H9 (cell line): Measurements from ENCODE around the gene CREB1. TPM values are rescaled to one million over a fixed set of nuclear protein-coding genes. Genes with fewer than 3 reads are reported as not detected.

Experiments
- DNase-seq: peaks from one replicate; pipeline ENCODE4 v3.0.0-alpha.2; 2017
- H2AFZ ChIP-seq: one replicate; pipeline ENCODE4 v1.6.1; 2013; ENCODE audit warnings: mild to moderate bottlenecking, low read length, control low read depth, moderate library complexity
- H2AK5ac ChIP-seq: 2 replicates; pipeline ENCODE4 v1.6.1; 2013; ENCODE audit warnings: low read length, control low read depth, mixed read lengths; ENCODE audit not compliant: insufficient read length
- H2BK120ac ChIP-seq: one replicate; pipeline ENCODE4 v1.6.1; 2013; ENCODE audit warnings: low read depth, mild to moderate bottlenecking, low read length, control low read depth, inconsistent platforms; ENCODE audit not compliant: poor library complexity, severe bottlenecking
- H2BK12ac ChIP-seq: 2 replicates; pipeline ENCODE4 v1.6.1; 2013; ENCODE audit warnings: low read length, control low read depth, mixed read lengths, low read depth; ENCODE audit not compliant: insufficient read length
- H2BK15ac ChIP-seq: 2 replicates; pipeline ENCODE4 v1.6.1; 2013; ENCODE audit warnings: low read depth, low read length, control low read depth
- H2BK20ac ChIP-seq: one replicate; pipeline ENCODE4 v1.6.1; 2013; ENCODE audit warnings: low read depth, mild to moderate bottlenecking, low read length, control low read depth, inconsistent platforms; ENCODE audit not compliant: poor library complexity, severe bottlenecking
- H2BK5ac ChIP-seq: 2 replicates; pipeline ENCODE4 v1.6.1; 2013; ENCODE audit warnings: low read length, control low read depth, mixed read lengths; ENCODE audit not compliant: insufficient read length
- H3K14ac ChIP-seq: 2 replicates; pipeline ENCODE4 v1.6.1; 2013; ENCODE audit warnings: low read length, control low read depth; ENCODE audit not compliant: insufficient read depth
- H3K18ac ChIP-seq: 2 replicates; pipeline ENCODE4 v1.6.1; 2013; ENCODE audit warnings: low read depth, mild to moderate bottlenecking, mixed read lengths, low read length, control low read depth; ENCODE audit not compliant: insufficient read length
- H3K23ac ChIP-seq: 2 replicates; pipeline ENCODE4 v1.6.1; 2013; ENCODE audit warnings: low read length, control low read depth, mixed read lengths, low read depth; ENCODE audit not compliant: insufficient read length
- H3K23me2 ChIP-seq: 2 replicates; pipeline ENCODE4 v1.6.1; 2013; ENCODE audit warnings: low read depth, mild to moderate bottlenecking, mixed read lengths, low read length, control low read depth; ENCODE audit not compliant: insufficient read length, poor library complexity, severe bottlenecking
- H3K27ac ChIP-seq: 2 replicates; pipeline ENCODE4 v1.5.1; 2013; ENCODE audit warnings: low read length, control low read depth, mixed read lengths, low read depth; ENCODE audit not compliant: insufficient read length
- H3K27me3 ChIP-seq: 2 replicates; pipeline ENCODE4 v1.6.1; 2013; ENCODE audit warnings: low read length, control low read depth, inconsistent platforms; ENCODE audit not compliant: insufficient read depth
- H3K4ac ChIP-seq: 2 replicates; pipeline ENCODE4 v1.6.1; 2013; ENCODE audit warnings: low read depth, mild to moderate bottlenecking, control low read depth, inconsistent platforms, low read length, moderate library complexity
- H3K4me1 ChIP-seq: 2 replicates; pipeline ENCODE4 v1.6.1; 2013; ENCODE audit warnings: low read length, control low read depth, inconsistent platforms; ENCODE audit not compliant: insufficient read depth
- H3K4me2 ChIP-seq: 2 replicates; pipeline ENCODE4 v1.6.1; 2013; ENCODE audit warnings: low read length, control low read depth, mixed read lengths; ENCODE audit not compliant: insufficient read length, insufficient read depth
- H3K56ac ChIP-seq: 2 replicates; pipeline ENCODE4 v1.6.1; 2013; ENCODE audit warnings: low read depth, mild to moderate bottlenecking, mixed read lengths, low read length, control low read depth; ENCODE audit not compliant: insufficient read length
- H3K79me1 ChIP-seq: 2 replicates; pipeline ENCODE4 v1.6.1; 2013; ENCODE audit warnings: low read depth, mild to moderate bottlenecking, moderate library complexity, low read length, control low read depth, inconsistent platforms; ENCODE audit not compliant: insufficient read depth, poor library complexity, severe bottlenecking
- H3K79me2 ChIP-seq: 2 replicates; pipeline ENCODE4 v1.6.1; 2013; ENCODE audit warnings: low read length, control low read depth, inconsistent platforms; ENCODE audit not compliant: insufficient read depth
- H3K9ac ChIP-seq: 2 replicates; pipeline ENCODE4 v1.6.1; 2013; ENCODE audit warnings: low read length, control low read depth, mixed read lengths; ENCODE audit not compliant: insufficient read length; ENCODE audit errors: extremely low read depth
- H3K9me3 ChIP-seq: one replicate; pipeline ENCODE4 v1.6.1; 2013; ENCODE audit warnings: low read depth, low read length, inconsistent platforms; ENCODE audit not compliant: control insufficient read depth
- H3T11ph ChIP-seq: one replicate; pipeline ENCODE4 v1.6.1; 2013; ENCODE audit warnings: mild to moderate bottlenecking, low read length, control low read depth, inconsistent platforms
- H4K20me1 ChIP-seq: one replicate; pipeline ENCODE4 v1.6.1; 2013; ENCODE audit not compliant: control insufficient read depth, insufficient read length, insufficient read depth
- H4K5ac ChIP-seq: 2 replicates; pipeline ENCODE4 v1.6.1; 2013; ENCODE audit warnings: low read depth, mild to moderate bottlenecking, mixed read lengths, low read length, control low read depth; ENCODE audit not compliant: insufficient read length
- H4K8ac ChIP-seq: replicated peaks from 2 replicates; pipeline ENCODE4 v1.6.1; 2013; ENCODE audit warnings: low read length, control low read depth, mixed read lengths, low read depth; ENCODE audit not compliant: insufficient read length
- H4K91ac ChIP-seq: 2 replicates; pipeline ENCODE4 v1.6.1; 2013; ENCODE audit warnings: low read depth, mild to moderate bottlenecking, moderate library complexity, mixed read lengths, low read length, control low read depth; ENCODE audit not compliant: insufficient read length
- H3K27ac Mint-ChIP-seq, 3 experiments: 2 replicates in 2 of 3; 3 replicates in 1 of 3; pipeline ENCODE4 v1.8.0; 2020 to 2021; ENCODE audit warnings: mixed read lengths in 3 of 3, mild to moderate bottlenecking in 1 of 3, moderate library complexity in 1 of 3
- H3K27me3 Mint-ChIP-seq: 2 replicates; pipeline ENCODE4 v1.8.0; 2021; ENCODE audit warnings: low read depth, mild to moderate bottlenecking, moderate library complexity, mixed read lengths
- H3K36me3 Mint-ChIP-seq, 3 experiments: 2 replicates in 2 of 3; 3 replicates in 1 of 3; pipeline ENCODE4 v1.8.0; 2020 to 2021; ENCODE audit warnings: low read depth in 3 of 3, mixed read lengths in 3 of 3; ENCODE audit not compliant: insufficient read depth in 1 of 3
- H3K4me1 Mint-ChIP-seq, 2 experiments: 2 replicates each; pipeline ENCODE4 v1.8.0; 2020; ENCODE audit warnings: mixed read lengths in 2 of 2
- H3K4me3 Mint-ChIP-seq, 2 experiments: 2 replicates in 1 of 2; 3 replicates in 1 of 2; pipeline ENCODE4 v1.8.0; 2020 to 2021; ENCODE audit warnings: mild to moderate bottlenecking in 2 of 2, mixed read lengths in 2 of 2, moderate library complexity in 1 of 2
- H3K9me3 Mint-ChIP-seq, 2 experiments: 2 replicates in 1 of 2; 3 replicates in 1 of 2; pipeline ENCODE4 v1.8.0; 2020; ENCODE audit warnings: mild to moderate bottlenecking in 2 of 2, mixed read lengths in 2 of 2, moderate library complexity in 1 of 2
- CTCF ChIP-seq: fragments of 200-600 bp; sonication (generic); conservative IDR thresholded peaks from 3 replicates; pipeline ENCODE4 v1.8.0; 2021; ENCODE audit warnings: antibody characterized with exemption, mild to moderate bottlenecking
- WGBS: extraction: QIAGEN DNeasy Blood & Tissue Kit; methylation state at CpG from one replicate; pipeline ENCODE4 v1.1.7; 2013; ENCODE audit warnings: missing lambda C conversion rate, low lambda C conversion rate, mixed read lengths; ENCODE audit not compliant: insufficient read length; ENCODE audit errors: extremely low coverage; 5-methylcytosine and 5-hydroxymethylcytosine counted together
- total RNA-seq: library from RNA; stranded (reverse); gene quantifications from 2 replicates; pipeline ENCODE4 v1.2.1, GENCODE V29; 2021

Gene CREB1
- total RNA-seq, 1 experiment from 2014 or later, result 103 TPM

GRCh38 chr2:207606829-207607228 is 77.1 kb downstream of the CREB1 start:
- Histone ChIP-seq H2BK5ac (no peak overlapping the region), H2AFZ (no peak overlapping the region), H2BK20ac (no peak overlapping the region), H3K56ac (no peak overlapping the region), H3K4me2 (no peak overlapping the region), H3K23me2 (no peaks in the 10 kb centered on the region), H3K27ac (no peak overlapping the region), H2AK5ac (no peak overlapping the region), H2BK15ac (no peak overlapping the region), H3K27me3 (no peaks in the 10 kb centered on the region), H3K23ac (no peak overlapping the region), H3K4me1 (no peaks in the 10 kb centered on the region), H2BK12ac (no peak overlapping the region), H4K5ac (no peak overlapping the region), H3T11ph (no peak overlapping the region), H4K8ac (no peak overlapping the region), H3K14ac (no peak overlapping the region), H3K4ac (no peak overlapping the region), H4K20me1 (no peaks in the 10 kb centered on the region), H3K18ac (no peak overlapping the region), H4K91ac (no peak overlapping the region), H3K9me3 (no peaks in the 10 kb centered on the region), H3K79me2 (no peaks in the 10 kb centered on the region), H3K79me1 (no peaks in the 10 kb centered on the region), H2BK120ac (no peak overlapping the region), H3K9ac (no peak overlapping the region)
- no peak overlapping the region for H3K27ac Mint-ChIP-seq
- TF ChIP-seq CTCF, result no peak
- no peaks in the 10 kb centered on the region for H3K27me3 Mint-ChIP-seq
- H3K4me1 Mint-ChIP-seq, result no peaks in the 10 kb centered on the region
- no peak overlapping the region for H3K4me3 Mint-ChIP-seq
- H3K9me3 Mint-ChIP-seq, result peaks cover 4% of the 10 kb centered on the region in 2 experiments; a peak in 1 of 5 replicates
- peaks cover 16 to 26% (median 21%) of the 10 kb centered on the region in 3 experiments for H3K36me3 Mint-ChIP-seq
- DNase-seq, result no peak
- WGBS, result no CpG with 5 or more reads among the region's 5 CpGs
